Activated T-helper 2 cell treated with anti-CD3 and anti-CD28 coated beads, Interferon-gamma antibody, Interleukin-2, Interleukin-4, amounts not matched to agents 10 μg/mL and 5 μg/mL and 100 μg/mL, durations not matched to agents 14 hours and 24 hours and 36 hours (primary cell): ENCODE results near the gene THG1L. TPM values are rescaled to one million over a fixed set of nuclear protein-coding genes. Genes with fewer than 3 reads are reported as not detected.

Experiments used
- DNase-seq: peaks from one replicate; pipeline ENCODE4 v3.0.0; 2021; ENCODE audit warnings: low spot score
- H3K27ac Mint-ChIP-seq: one replicate; pipeline ENCODE4 v1.8.0; 2021; ENCODE audit warnings: mixed read lengths
- H3K27me3 Mint-ChIP-seq: one replicate; pipeline ENCODE4 v1.8.0; 2021; ENCODE audit warnings: low read depth, mixed read lengths
- H3K36me3 Mint-ChIP-seq: one replicate; pipeline ENCODE4 v1.8.0; 2021; ENCODE audit warnings: low read depth, mixed read lengths
- H3K4me1 Mint-ChIP-seq: one replicate; pipeline ENCODE4 v1.8.0; 2021; ENCODE audit warnings: low read depth, mixed read lengths
- H3K4me3 Mint-ChIP-seq: one replicate; pipeline ENCODE4 v1.8.0; 2021; ENCODE audit warnings: low read depth, mild to moderate bottlenecking, moderate library complexity, mixed read lengths
- H3K9me3 Mint-ChIP-seq: one replicate; pipeline ENCODE4 v1.8.0; 2021; ENCODE audit warnings: mixed read lengths
- intact Hi-C: fragments of 100-400 bp; cut with micrococcal nuclease; formaldehyde crosslinking; loops from one replicate; pipeline ENCODE4 v1.15.1; 2023
- total RNA-seq: library from RNA; stranded (reverse); gene quantifications from 2 replicates; pipeline ENCODE4 v1.2.3, GENCODE V29; 2022

Gene THG1L
- total RNA-seq, 1 donor from 2014 or later: 28.8 TPM

GRCh38 chr5:157732596-157733262 is 1.5 kb downstream of the THG1L start:
- no peak overlapping the region for H3K27ac Mint-ChIP-seq
- H3K9me3 Mint-ChIP-seq: no peaks in the 10 kb centered on the region
- no peaks in the 10 kb centered on the region for H3K27me3 Mint-ChIP-seq
- intact Hi-C loops: no loop called here
- peak overlapping the region; percentile 90 for H3K4me3 Mint-ChIP-seq
- H3K36me3 Mint-ChIP-seq: peaks cover 37% of the 10 kb centered on the region
- no peak for DNase-seq
- peaks cover 26% of the 10 kb centered on the region for H3K4me1 Mint-ChIP-seq

GRCh38 chr5:157734436-157734835 is 3.2 kb downstream of the THG1L start:
- Mint-ChIP-seq H3K4me3 (no peak overlapping the region), H3K27me3 (no peaks in the 10 kb centered on the region), H3K9me3 (no peaks in the 10 kb centered on the region), H3K36me3 (peaks cover 47% of the 10 kb centered on the region), H3K4me1 (peaks cover 20% of the 10 kb centered on the region), H3K27ac (no peak overlapping the region)
- intact Hi-C loops: no loop called here
- DNase-seq: no peak

- no peaks in the 10 kb centered on the region for H3K27me3 Mint-ChIP-seq
- H3K4me3 Mint-ChIP-seq: no peak overlapping the region
- intact Hi-C loops: no loop called here
- H3K9me3 Mint-ChIP-seq: no peaks in the 10 kb centered on the region
- no peak for DNase-seq
- peaks cover 13% of the 10 kb centered on the region for H3K4me1 Mint-ChIP-seq
- H3K27ac Mint-ChIP-seq: no peak overlapping the region
- peaks cover 55% of the 10 kb centered on the region for H3K36me3 Mint-ChIP-seq
Measured at GRCh38 chr5:157735991-157736390, 4.8 kb downstream of the THG1L start.

- Mint-ChIP-seq H3K4me3 (no peak overlapping the region), H3K4me1 (peaks cover 13% of the 10 kb centered on the region), H3K9me3 (no peaks in the 10 kb centered on the region), H3K27ac (no peak overlapping the region), H3K27me3 (no peaks in the 10 kb centered on the region), H3K36me3 (peaks cover 44% of the 10 kb centered on the region)
- intact Hi-C loops: loop anchor here (5.0 to 10.0 kb wide), 2 partner anchors 397 to 595 kb away; partner anchors contain the start of gene MED7
- DNase-seq: no peak
Measured at GRCh38 chr5:157739388-157740228, 8.4 kb downstream of the THG1L start.

GRCh38 chr5:157740229-157740610 is 9.0 kb downstream of the THG1L start:
- peaks cover 18% of the 10 kb centered on the region for H3K4me1 Mint-ChIP-seq
- H3K27me3 Mint-ChIP-seq: no peaks in the 10 kb centered on the region
- intact Hi-C loops: loop anchor here (5.0 to 10.0 kb wide), 2 partner anchors 398 to 595 kb away; partner anchors contain the start of gene MED7
- no peak for DNase-seq
- H3K4me3 Mint-ChIP-seq: no peak overlapping the region
- peaks cover 43% of the 10 kb centered on the region for H3K36me3 Mint-ChIP-seq
- H3K9me3 Mint-ChIP-seq: no peaks in the 10 kb centered on the region
- H3K27ac Mint-ChIP-seq: no peak overlapping the region

DNA sequence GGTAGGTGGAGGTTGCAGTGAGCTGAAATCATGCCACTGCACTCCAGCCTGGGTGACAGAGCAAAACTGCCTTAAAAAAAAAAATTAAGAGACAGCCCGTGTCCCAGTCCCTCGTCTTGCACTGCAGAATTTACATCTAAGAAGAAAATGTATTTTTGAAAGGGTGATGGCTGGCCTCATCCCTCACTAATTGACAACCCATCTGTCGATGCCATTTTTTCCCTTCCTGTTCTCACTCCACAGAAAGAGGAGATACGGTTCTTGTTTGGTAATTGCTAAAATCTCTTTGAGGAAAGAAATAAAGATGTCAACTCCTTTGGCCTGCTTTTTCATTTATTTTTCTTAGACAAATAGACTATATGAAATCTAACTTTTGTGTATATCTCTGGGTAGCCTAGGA is 9.9 kb downstream of the THG1L start:
- H3K27ac Mint-ChIP-seq: no peak overlapping the region
- H3K27me3 Mint-ChIP-seq: no peaks in the 10 kb centered on the region
- no peaks in the 10 kb centered on the region for H3K9me3 Mint-ChIP-seq
- H3K4me3 Mint-ChIP-seq: no peak overlapping the region
- DNase-seq: no peak
- H3K4me1 Mint-ChIP-seq: peaks cover 23% of the 10 kb centered on the region
- intact Hi-C loops: loop anchor here (5.0 to 10.0 kb wide), 2 partner anchors 399 to 596 kb away; partner anchors contain the start of gene MED7
- H3K36me3 Mint-ChIP-seq: peaks cover 42% of the 10 kb centered on the region

GRCh38 chr5:157743163-157744050 is 12.2 kb downstream of the THG1L start, which contains the start of gene LSM11:
Gene LSM11, plus strand, starts transcription at chr5:157743712. Its CDS starts 39 bp downstream, at chr5:157743751.
- H3K4me3 Mint-ChIP-seq: peak within 1 kb of the TSS; percentile 90
- H3K36me3 Mint-ChIP-seq: peaks cover 35% of the 10 kb centered on the region
- peaks cover 35% of the 10 kb centered on the region for H3K4me1 Mint-ChIP-seq

GRCh38 chr5:157744051-157745011 is 13.1 kb downstream of the THG1L start:
- Mint-ChIP-seq H3K27me3 (no peaks in the 10 kb centered on the region), H3K27ac (peak overlapping the region; percentile 82), H3K36me3 (peaks cover 29% of the 10 kb centered on the region), H3K4me3 (peak overlapping the region; percentile 90), H3K4me1 (peaks cover 39% of the 10 kb centered on the region), H3K9me3 (no peaks in the 10 kb centered on the region)
- no peak for DNase-seq
- intact Hi-C loops: loop anchor here (5.0 to 10.0 kb wide), 2 partner anchors 402 to 600 kb away; partner anchors contain the start of gene MED7

More at GRCh38 chr5:157743163-157744050, 12.2 kb downstream of the THG1L start, which contains the start of gene LSM11:
- H3K9me3 Mint-ChIP-seq: no peaks in the 10 kb centered on the region
- intact Hi-C loops: loop anchor here (1.0 to 10.0 kb wide), 6 partner anchors 12 to 599 kb away; partner anchors contain the start of genes MED7 and THG1L
- H3K27ac Mint-ChIP-seq: peak within 1 kb of the TSS; percentile 82
- no peaks in the 10 kb centered on the region for H3K27me3 Mint-ChIP-seq
- peak; percentile 89 for DNase-seq

- no peak overlapping the region for H3K27ac Mint-ChIP-seq
- peak overlapping the region; percentile 90 for H3K4me3 Mint-ChIP-seq
- no peaks in the 10 kb centered on the region for H3K9me3 Mint-ChIP-seq
- intact Hi-C loops: loop anchor here (10.0 kb wide), 1 partner anchor 600 kb away; the partner anchor contains the start of gene MED7
- H3K4me1 Mint-ChIP-seq: peaks cover 39% of the 10 kb centered on the region
- H3K27me3 Mint-ChIP-seq: no peaks in the 10 kb centered on the region
- peaks cover 24% of the 10 kb centered on the region for H3K36me3 Mint-ChIP-seq
- DNase-seq: no peak
Measured at GRCh38 chr5:157745041-157745456, 13.8 kb downstream of the THG1L start.

GRCh38 chr5:157747173-157747740 is 16.0 kb downstream of the THG1L start:
- H3K4me3 Mint-ChIP-seq: no peak overlapping the region
- peaks cover 39% of the 10 kb centered on the region for H3K4me1 Mint-ChIP-seq
- H3K27ac Mint-ChIP-seq: no peak overlapping the region
- no peaks in the 10 kb centered on the region for H3K9me3 Mint-ChIP-seq
- intact Hi-C loops: loop anchor here (10.0 kb wide), 1 partner anchor 602 kb away; the partner anchor contains the start of gene MED7
- peaks cover 23% of the 10 kb centered on the region for H3K36me3 Mint-ChIP-seq
- no peaks in the 10 kb centered on the region for H3K27me3 Mint-ChIP-seq
- DNase-seq: no peak
